GM21529 (cell line): ENCODE data around the gene HDAC11.
A peak's percentile ranks its signal among the peaks of the same experiment; 100 is the strongest.
"Not testable (repeated sequence)": the region's sequence is repeated elsewhere in the genome, so short reads cannot be mapped to it uniquely, and the experiment has no call there.

Experiments used
- ATAC-seq: cut with Tn5 transposase; IDR thresholded peaks from one replicate; pipeline ENCODE4 v1.9.1; 2021; ENCODE audit not compliant: unreplicated experiment

HDAC11 gene, protein sequence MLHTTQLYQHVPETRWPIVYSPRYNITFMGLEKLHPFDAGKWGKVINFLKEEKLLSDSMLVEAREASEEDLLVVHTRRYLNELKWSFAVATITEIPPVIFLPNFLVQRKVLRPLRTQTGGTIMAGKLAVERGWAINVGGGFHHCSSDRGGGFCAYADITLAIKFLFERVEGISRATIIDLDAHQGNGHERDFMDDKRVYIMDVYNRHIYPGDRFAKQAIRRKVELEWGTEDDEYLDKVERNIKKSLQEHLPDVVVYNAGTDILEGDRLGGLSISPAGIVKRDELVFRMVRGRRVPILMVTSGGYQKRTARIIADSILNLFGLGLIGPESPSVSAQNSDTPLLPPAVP

GRCh38 chr3:13479582-13480339 lies at the start of gene HDAC11:
HDAC11 (plus strand) TSS chr3:13480306; CDS start chr3:13480348, 42 bp downstream.
- peak; percentile 96 for ATAC-seq

GRCh38 chr3:13430411-13430875 lies 49.7 kb upstream of the HDAC11 start:
- ATAC-seq: not testable (repeated sequence)

- ATAC-seq: no peak
Observed at GRCh38 chr3:13432093-13432492, 48.0 kb upstream of the HDAC11 start.

- no peak for ATAC-seq
Observed at GRCh38 chr3:13433912-13434311, 46.2 kb upstream of the HDAC11 start.

DNA sequence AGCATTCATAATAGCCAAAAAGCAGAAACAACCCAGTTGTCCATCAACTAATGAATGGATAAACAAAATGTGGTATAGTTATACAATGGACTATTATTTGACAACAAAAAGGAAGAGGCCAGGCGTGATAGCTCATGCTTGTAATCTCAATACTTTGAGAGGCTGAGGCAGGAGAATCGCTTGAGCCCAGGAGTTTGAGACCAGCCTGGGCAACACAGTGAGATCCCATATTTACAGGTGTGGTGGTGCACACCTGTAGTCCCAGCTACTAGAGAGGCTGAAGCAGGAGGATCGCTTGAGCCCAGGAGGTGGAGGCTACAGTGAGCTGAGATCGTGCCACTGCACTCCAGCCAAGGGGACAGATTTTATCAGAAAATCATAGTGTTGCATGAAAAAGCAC lies 43.9 kb upstream of the HDAC11 start:
- ATAC-seq: not testable (repeated sequence)

- no peak for ATAC-seq
Observed at GRCh38 chr3:13440204-13440817, 39.8 kb upstream of the HDAC11 start.

- ATAC-seq: not testable (repeated sequence)
Observed at GRCh38 chr3:13442882-13443281, 37.2 kb upstream of the HDAC11 start.

- ATAC-seq: peak; percentile 6
Observed at GRCh38 chr3:13451301-13451673, 28.8 kb upstream of the HDAC11 start.

DNA sequence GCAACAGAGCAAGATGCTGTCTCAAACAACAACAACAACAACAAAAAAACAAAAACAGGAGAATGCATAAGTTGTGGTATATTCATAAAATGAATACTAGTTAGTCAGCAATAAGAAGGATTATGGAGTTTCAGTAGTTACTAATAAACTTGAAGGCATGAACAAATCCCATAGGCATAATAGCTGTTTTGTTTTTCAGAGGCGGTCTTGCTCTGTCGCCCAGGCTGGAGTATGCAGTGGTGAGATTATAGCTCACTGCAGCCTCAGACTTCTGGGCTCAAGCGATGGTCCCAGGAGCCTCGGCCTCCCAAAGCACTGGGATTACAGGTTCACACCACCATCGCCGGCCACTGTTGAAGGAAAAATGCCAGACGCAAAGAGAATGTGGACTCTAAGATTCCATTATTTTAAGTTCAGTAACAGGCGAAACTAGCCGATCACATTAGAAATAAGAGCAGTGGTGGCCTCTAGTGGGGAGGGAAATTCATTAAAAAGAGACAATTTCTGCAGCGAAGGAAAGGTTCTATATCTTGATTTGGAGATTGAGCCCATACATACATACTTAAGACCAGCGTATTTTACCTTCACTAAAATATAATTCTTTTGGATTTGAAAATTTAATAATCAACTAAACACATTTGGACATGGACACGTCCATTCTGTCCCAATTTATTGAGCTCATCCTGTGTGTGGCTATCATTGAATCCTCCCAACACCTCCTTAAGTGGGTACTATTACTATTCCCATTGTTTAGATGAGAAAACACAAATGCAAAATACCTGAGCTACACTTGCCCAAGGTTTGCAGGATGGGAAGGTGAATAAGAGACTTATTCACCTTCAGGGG lies 27.4 kb upstream of the HDAC11 start:
- ATAC-seq: peak; percentile 23

DNA sequence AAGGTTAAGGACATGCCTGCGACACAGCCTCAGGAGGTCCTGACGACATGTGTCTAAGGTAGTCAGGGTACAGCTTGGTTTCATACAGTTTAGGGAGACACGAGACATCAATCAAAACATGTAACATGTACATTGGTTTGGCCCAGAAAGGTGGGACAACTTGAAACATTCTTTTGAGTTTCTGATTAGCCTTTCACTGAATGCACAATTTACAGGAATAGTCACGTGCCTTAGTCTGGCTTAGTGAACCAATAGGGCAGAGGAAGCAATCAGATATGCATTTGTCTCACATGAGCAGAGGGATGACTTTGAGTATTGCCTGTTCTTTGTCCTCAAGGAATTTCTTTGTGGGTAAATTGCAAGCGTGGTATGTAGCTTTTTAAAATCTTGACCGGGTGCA lies 24.5 kb upstream of the HDAC11 start:
- no peak for ATAC-seq

DNA sequence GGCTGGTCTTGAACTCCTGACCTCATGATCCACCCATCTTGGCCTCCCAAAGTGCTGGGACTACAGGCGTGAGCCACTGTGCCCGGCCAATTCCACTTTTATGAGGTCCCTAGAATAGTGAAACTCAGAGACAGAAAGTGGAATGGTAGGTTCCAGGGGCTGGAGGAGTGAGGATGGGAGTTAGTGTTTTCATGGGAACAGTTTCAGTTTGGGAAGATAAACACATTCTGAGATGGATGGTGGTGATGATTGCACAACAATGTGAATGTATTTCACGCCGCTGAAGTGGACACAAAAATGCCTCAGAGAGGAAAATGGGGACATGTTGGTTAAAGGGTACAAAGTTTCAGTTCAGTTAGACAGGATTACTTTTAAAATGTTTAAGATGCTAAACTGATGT lies 22.5 kb upstream of the HDAC11 start:
- ATAC-seq: no peak

DNA sequence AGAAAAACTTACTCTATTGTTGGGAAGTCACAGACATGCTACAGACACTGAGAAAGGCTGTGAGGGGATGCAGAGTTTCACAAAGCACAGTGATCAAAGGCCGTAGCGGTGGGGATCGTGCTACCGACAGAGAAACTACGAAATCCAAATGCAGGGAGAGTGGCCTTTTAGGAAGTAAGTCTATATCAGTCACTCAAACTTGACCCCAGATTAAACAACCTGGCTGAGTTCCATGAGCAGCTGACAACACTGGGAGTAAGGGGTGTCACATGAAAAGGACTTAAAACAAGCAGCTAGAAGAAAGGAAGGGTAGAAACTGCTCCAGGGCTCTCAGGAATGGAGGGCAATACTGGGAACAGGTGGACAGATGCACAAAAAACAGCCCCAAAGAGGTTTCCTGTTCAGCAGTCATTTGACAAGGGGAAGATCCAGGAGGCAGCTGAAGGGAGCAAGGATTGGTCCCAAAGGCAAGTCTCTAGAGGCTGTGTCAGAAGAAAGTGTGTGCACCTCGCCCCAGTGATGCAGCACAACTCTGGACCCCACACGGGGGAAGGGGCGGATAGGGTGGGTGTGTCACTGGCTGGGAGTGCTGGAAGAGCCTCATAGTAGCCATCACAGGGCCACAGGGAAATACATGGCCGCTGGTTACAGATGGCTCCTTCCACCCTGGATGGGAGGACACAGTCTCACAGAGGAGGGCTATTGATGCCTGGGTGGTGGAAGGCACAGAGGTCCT lies 20.3 kb upstream of the HDAC11 start:
- ATAC-seq: no peak

GRCh38 chr3:13460341-13460736 lies 19.8 kb upstream of the HDAC11 start:
- ATAC-seq: no peak

GRCh38 chr3:13461169-13462124 lies 18.7 kb upstream of the HDAC11 start:
- ATAC-seq: peak; percentile 78

- ATAC-seq: no peak
Observed at GRCh38 chr3:13462125-13462629, 17.9 kb upstream of the HDAC11 start.

DNA sequence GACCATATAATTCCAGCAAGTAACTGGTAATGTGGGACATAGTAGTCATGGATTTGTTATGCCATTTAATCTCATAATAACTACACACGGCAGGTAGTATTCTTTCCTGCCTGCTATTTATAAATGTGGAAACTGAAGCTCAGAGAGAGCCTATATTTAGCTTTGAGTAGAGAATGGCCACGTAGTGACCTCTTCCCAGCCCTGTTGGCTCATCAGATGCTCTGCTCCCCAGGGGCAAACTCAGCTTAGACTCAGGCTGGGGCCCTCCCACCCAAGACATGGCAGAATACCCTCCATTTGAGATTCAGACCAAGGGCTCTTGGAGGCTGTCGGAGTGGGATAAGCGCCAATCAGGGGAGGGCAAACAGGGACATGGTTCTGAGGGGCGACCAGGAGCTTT lies 17.3 kb upstream of the HDAC11 start:
- ATAC-seq: no peak

GRCh38 chr3:13463618-13464400 lies 16.3 kb upstream of the HDAC11 start:
- no peak for ATAC-seq

DNA sequence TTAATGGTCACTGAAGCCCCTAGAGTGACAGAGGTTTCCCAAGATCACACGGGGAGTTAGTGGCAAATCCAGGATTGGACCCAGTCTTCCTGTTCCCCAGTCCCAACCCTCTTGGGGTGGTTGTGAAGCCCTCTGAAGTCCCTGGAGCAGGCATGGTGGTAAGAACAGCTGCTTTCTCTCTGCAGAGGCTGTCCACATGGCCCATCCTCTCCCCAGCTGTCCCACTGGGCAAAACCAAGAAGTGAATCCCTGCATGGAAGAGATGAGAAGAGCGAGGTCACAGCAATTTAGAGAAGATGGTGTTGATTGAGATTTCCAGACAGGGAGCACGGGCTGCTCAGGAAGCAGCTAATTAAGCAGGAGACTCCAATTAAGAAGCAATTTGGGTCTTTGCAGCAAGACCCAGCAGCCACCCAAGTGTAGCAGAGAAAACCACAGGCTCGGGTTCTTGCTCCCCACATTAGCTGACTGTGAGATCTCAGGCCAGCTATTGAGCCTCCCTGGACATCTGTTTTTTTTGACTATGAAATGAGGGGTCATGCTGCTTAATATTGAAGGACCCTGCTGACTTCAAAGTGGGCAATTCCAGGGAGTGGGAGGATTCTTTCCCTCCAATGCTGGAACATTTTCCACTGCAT lies 14.8 kb upstream of the HDAC11 start:
- ATAC-seq: no peak
